Astrocyte (in vitro differentiated cells and primary cell): ENCODE measurements around the gene HTR4.

ENCODE experiments used
- CTCF ChIP-seq: IDR thresholded peaks from 2 replicates; pipeline ENCODE4 v1.5.1; 2011; ENCODE audit warnings: low read depth, mild to moderate bottlenecking, inconsistent platforms, low read length, moderate library complexity; ENCODE audit not compliant: insufficient read depth
- EZH2 ChIP-seq: IDR thresholded peaks from 2 replicates; pipeline ENCODE4 v1.6.1; 2012; ENCODE audit warnings: mild to moderate bottlenecking, low read length, inconsistent platforms; ENCODE audit not compliant: insufficient read depth

DNA sequence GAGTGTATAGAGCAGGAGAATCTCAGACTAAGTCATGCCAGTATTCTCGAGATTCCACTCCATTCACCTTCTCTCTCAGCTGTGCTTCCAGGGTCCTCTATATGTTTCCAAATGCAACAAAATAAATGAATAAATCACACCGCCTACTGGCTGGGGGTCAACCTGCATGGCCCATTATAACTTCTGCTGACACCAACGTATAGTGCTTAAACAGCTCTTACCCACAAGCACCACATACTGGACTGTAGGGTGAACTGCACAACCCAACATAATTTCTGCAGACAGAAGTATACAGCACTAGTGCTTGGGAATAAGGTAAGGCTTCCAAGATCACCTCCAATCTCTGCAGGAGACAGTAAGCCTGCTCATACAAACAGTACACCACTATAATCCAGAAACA lies 33.1 kb upstream of the HTR4 start:
- TF ChIP-seq CTCF (peak; percentile 28), EZH2 (no peak)
